Skeletal muscle cell (primary cell): ENCODE measurements around the gene AP5B1.
A peak's percentile ranks its signal among the peaks of the same experiment; 100 is the strongest.

Experiments
- DNase-seq: peaks from one replicate; pipeline ENCODE4 v3.0.0-alpha.2; 2010; ENCODE audit warnings: low read depth
- H3K4me3 ChIP-seq: 2 replicates; pipeline ENCODE4 v1.5.1; 2011; ENCODE audit warnings: low read depth, mild to moderate bottlenecking, control low read depth, low read length, moderate library complexity

The AP5B1 gene

GRCh38 chr11:65786786-65787636 is 6.2 kb upstream of the AP5B1 start, which contains the start of gene OVOL1:
OVOL1 (plus strand) TSS chr11:65787063; CDS start chr11:65787374, 311 bp downstream.
- H3K4me3 ChIP-seq = peak within 1 kb of the TSS; percentile 3
- no peak for DNase-seq

DNA sequence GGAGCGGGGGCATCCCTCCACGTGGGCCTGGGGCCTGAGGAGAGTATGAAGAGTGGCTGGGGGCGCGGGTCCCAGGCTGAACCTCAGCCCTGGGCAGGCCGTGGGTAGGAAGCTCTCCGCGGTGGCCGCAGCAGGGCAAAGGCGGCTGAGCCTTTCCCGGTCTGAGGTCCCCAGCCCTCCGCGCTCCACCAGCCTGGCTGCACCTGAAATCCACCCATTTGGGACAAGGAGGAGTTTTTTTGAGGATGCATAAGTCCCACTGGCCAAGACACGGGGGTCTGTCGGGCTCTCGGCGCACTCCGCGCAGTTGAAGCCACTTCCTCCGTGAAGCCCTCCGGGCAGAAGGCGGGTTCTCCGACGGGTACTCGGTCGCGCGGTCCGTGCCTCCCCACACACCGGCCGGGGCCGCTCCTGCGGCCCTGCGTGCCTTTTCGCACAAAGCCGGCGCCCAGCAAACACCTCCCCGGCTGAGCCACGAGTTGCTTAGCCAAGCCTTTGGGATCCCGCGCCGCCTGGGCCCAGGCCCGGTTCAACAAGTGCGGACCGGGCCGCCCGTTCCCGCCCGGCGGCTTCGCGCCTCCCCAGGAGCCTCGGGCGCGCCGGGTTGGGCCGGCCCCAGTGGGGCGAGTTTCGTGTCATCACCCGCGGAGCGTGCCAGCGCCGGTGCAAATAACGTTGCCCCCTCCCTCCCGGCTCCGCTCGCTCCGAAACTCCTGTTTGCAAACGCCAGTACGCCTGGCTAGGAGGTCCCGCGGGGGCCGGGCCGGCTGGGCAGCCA is 5.4 kb upstream of the AP5B1 start:
- peak overlapping the region; percentile 3 for H3K4me3 ChIP-seq

DNA sequence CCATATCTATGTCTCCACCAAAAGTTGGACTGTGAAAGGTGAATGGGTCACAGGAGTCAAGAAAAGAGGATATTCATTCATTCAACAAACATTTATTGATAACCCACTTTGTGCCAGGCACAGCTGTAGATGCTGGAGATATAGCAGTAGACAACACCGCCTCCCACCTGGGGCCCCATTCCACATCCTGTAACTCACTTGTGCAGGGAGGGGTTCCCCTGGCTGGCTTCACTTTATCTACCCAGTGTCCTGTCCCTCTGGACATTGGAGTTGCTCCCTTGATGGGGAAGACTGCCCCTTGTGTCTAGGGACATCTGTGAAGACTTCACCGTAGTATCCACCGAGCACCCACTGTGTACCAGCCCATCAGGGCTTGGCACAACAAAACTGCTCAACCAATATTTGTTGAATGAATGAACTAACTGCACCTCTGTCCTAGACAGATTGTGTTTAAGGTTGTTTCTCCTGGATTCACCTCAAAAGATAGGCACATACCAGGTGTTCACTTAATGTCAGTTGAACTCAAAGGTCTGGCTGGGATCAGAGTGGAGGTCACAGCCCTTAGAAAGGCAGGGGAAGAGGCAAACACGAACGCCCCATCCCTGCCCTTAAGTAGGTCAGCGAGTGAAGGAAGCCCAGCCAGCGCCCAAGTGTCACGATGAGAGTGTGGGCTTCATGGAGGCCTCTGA is 4.7 kb upstream of the AP5B1 start:
- DNase-seq = no peak
- no peak overlapping the region for H3K4me3 ChIP-seq

More for the DNA sequence above, 5.4 kb upstream of the AP5B1 start:
- DNase-seq = no peak

GRCh38 chr11:65782816-65783228 is 2.0 kb upstream of the AP5B1 start:
- no peak overlapping the region for H3K4me3 ChIP-seq

GRCh38 chr11:65781962-65782815 is 1.4 kb upstream of the AP5B1 start:
- no peak for DNase-seq
- H3K4me3 ChIP-seq = no peak overlapping the region

More at GRCh38 chr11:65782816-65783228, 2.0 kb upstream of the AP5B1 start:
- DNase-seq = no peak

DNA sequence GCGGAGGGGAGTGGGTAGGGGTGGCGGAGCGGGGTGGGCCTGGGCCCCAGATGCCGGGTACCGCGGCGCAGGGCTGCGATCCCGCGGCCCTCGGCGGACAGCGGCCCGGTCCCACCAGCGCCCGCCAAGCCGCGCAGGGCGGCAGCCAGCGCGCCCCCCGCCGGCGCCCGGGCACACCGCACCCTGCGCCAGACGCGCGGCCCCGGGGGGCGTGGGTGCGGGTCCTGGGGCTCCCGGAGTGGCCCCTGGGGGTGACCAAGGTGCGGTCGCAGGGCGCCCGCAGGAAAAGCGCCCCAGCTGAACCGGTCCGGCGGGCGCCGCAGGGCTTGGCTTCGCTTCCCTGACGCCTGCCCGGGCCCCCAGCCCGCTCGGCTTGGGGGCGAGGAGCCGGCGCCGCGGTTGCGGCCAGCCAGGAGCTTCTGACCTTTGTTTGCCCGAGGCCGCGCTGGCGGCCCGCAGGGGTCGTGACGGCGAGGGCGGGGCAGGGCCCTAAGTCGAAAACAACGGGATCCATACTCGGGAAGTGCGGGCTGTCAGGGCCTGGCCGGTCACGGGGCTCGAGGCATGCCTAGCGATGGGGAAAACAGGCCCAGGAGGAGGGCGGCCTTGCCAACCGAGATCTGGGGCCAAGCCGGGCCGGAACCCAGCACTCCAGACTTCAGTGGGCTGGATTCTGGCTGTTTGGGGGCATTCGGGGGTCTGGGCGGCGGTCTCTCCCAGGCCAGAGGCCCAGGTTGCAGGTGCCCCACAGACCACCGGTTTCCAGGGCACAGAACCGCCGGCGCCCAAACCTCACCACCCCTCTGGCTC is 581 bp upstream of the AP5B1 start:
- no peak for DNase-seq
- peak overlapping the region; percentile 77 for H3K4me3 ChIP-seq

DNA sequence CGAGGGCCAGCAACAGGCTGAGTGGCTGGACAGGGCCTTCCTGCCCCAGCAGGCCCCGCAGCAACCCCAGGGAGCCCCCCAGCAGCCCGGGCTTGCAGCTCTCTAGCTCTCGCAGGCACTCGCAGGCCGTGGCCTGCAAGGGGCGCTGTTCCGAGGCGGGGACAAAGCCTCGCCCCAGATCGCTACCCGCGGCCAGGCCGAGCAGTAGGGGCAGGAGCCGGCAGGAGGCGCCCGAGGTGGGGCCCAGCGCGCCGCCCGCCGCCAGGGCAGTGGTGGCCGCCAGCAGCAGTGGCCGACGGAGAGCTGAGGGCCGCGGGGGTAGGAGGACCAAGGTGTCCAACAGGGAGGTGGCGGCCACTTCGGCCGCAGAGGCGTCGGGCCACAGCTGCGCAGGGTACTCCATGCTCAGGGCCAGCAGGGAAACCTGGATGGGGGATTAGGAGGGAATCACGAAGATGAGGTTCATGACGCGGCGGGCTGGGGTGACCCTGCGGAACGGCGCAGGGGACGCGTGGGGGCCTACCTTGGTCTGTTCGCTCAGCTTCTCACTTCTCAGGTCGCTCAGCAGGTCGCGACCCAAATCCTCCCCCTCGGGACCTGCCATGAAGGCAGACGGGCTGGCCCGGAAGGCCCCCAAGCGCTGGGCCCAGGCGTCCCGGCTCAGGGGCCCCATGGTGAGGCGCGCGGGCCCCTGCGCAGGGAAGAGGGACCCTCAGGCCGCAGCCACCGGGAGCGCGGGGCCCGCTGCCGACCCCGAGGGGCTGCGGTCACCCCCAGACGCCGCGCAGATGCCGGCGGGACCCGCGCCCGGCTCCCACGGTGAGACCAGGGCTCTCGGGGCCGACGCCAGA is 632 bp downstream of the AP5B1 start:
- peak; percentile 34 for DNase-seq
- H3K4me3 ChIP-seq = peak overlapping the region; percentile 77

DNA sequence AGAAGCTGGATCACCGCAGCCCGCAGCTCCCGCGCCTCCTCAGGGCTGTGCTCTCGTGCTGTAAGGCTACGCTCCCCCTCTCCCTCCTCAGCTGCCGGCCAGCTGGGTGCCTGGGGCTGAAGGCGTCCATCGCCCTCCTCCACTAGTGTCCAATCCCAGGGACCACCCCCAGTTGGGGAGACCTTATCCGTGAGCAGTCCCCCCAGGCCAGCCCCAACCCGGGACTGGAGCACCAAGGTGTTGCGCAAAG is 1.2 kb downstream of the AP5B1 start:
- peak overlapping the region; percentile 77 for H3K4me3 ChIP-seq
- DNase-seq = no peak

DNA sequence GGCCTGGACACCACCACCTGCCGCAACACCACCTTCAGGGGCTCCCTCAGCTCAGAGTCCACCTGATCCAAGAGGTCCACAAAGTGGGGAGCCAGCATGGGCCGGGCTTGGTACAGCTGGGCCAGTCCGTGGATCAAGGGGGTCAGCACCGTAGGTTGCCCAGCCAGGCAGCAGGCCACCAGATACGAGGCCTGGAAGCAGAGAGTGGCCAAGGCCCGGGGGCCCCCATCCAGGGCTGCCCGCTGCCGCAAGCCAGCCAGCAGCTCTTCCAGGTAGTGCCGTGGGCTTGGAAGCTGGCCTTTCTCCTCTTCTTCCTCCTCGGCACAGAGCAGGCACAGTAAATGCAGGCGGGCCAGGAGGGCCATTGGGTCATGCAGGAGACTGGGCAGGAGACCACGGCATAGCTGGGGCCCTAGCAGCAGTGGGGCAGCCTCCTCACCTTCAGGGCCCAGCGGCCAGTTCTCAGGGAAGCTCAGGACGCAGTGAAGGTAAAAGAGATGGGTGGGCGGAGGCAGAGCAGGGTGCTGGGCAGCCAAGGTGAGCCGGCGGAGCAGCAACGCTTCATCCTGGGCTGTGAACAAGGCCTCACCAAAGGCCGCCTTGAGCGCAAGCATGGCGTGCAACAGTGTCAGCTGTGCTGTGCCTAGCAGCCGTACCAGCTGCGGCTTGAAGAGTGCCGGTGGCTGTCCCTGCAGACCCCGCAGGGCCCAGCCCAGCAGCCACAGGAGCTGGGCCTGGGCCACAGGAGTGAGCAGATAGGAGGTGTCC is 1.7 kb downstream of the AP5B1 start:
- no peak for DNase-seq
- H3K4me3 ChIP-seq = peak overlapping the region; percentile 77

GRCh38 chr11:65778431-65778900 is 2.3 kb downstream of the AP5B1 start:
- H3K4me3 ChIP-seq = no peak overlapping the region
- no peak for DNase-seq

GRCh38 chr11:65777821-65778361 is 2.9 kb downstream of the AP5B1 start:
- H3K4me3 ChIP-seq = no peak overlapping the region
- DNase-seq = no peak

DNA sequence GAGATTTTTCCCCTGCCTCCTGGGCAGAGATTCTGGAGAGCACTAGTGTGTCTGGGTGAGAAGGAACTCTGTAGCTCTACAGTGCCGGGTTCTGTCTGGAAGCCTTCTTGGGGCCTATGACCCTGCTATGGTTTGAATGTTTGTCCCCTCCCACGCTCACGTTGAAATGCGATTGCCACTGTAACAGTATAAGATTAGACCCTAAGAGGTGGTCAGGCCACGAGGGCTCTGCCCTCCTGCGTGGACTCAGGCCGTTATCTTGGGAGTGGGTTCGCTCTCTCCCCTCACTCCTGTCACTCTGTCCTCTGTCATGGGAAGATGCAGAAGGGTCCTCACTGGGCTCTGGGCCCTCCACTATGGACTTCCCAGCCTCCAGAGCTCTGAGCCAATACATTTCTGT is 3.5 kb downstream of the AP5B1 start:
- DNase-seq = no peak
- no peak overlapping the region for H3K4me3 ChIP-seq

GRCh38 chr11:65776710-65777141 is 4.0 kb downstream of the AP5B1 start:
- no peak for DNase-seq

DNA sequence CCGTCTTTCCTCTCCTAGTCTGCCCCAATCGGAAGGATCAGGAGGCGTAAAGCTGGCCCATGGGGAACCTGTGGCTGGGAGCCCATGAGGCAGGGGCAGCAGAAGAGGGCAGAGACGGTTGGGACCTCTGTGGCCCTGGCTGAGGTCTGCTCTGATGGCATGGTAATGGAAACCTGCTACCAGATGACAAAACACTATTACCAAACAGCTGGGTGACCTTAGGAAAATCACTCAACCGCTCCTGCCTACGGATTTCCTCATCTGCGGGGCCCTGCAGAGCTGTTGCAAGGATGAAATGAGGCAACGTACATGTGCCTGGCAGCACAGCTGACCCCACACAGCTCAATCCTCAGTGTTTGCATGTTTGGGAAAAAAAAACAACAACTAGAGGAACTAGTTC is 4.6 kb downstream of the AP5B1 start:
- DNase-seq = peak; percentile 32
- H3K4me3 ChIP-seq = no peak overlapping the region

More at GRCh38 chr11:65776710-65777141, 4.0 kb downstream of the AP5B1 start:
- H3K4me3 ChIP-seq = no peak overlapping the region

GRCh38 chr11:65774525-65775306 is 6.1 kb downstream of the AP5B1 start:
- H3K4me3 ChIP-seq = no peak overlapping the region
- DNase-seq = no peak
